Endothelial cell of umbilical vein (primary cell): ENCODE results near the gene SPG21. TPM values are rescaled to one million over a fixed set of nuclear protein-coding genes. Genes with fewer than 3 reads are reported as not detected.

Experiments
- BruUV-seq: library from RNA; stranded (reverse); fragments of 400-500 nt; replicated peaks from 2 replicates; lab custom pipeline; 2021; lab: Mats Ljungman, UMichigan
- CTCF ChIA-PET: fragments of 300-600, 350-600 bp; sonication (Branson Sonifier 250); formaldehyde crosslinking; loops from one replicate; lab custom pipeline; 2021; ENCODE audit warnings: antibody characterized with exemption, inconsistent platforms; lab: Charles Lee
- POLR2A ChIA-PET: fragments of 300-600, 350-600 bp; sonication (Branson Sonifier 250); formaldehyde crosslinking; loops from one replicate; lab custom pipeline; 2021; ENCODE audit warnings: antibody characterized with exemption, inconsistent platforms; lab: Charles Lee
- DNase-seq: peaks from one replicate; pipeline ENCODE4 v3.0.0-alpha.2; 2011; ENCODE audit warnings: low read depth, low spot score
- FAIRE-seq: peaks from 2 replicates; lab custom pipeline; 2011; peaks lifted over from hg19 to GRCh38; lab: Jason Lieb, UNC
- H2AFZ ChIP-seq: 2 replicates; pipeline ENCODE4 v1.6.0; 2012; ENCODE audit warnings: low read depth, low read length, control low read depth, inconsistent platforms
- H3K27ac ChIP-seq: 2 replicates; pipeline ENCODE4 v1.5.1; 2011; ENCODE audit warnings: low read depth, mild to moderate bottlenecking, control low read depth, low read length, moderate library complexity; ENCODE audit not compliant: insufficient read depth
- H3K27me3 ChIP-seq, 2 experiments: 2 replicates each; pipeline versions ENCODE4 v1.6.0 to v1.6.1; 2011; ENCODE audit warnings: low read length in 2 of 2, mixed read lengths in 1 of 2; ENCODE audit not compliant: control insufficient read depth in 2 of 2, insufficient read depth in 2 of 2
- H3K36me3 ChIP-seq, 2 experiments: 2 replicates in 1 of 2; 3 replicates in 1 of 2; pipeline ENCODE4 v1.5.1; 2011; ENCODE audit warnings: low read length in 2 of 2, mild to moderate bottlenecking in 1 of 2, moderate library complexity in 1 of 2; ENCODE audit not compliant: control insufficient read depth in 2 of 2, insufficient read depth in 2 of 2; ENCODE audit errors: extremely low read depth in 1 of 2
- H3K4me1 ChIP-seq: 3 replicates; pipeline ENCODE4 v1.5.1; 2011; ENCODE audit warnings: mild to moderate bottlenecking, low read length; ENCODE audit not compliant: control insufficient read depth, insufficient read depth; ENCODE audit errors: extremely low read depth
- H3K4me2 ChIP-seq: 2 replicates; pipeline ENCODE4 v1.6.1; 2011; ENCODE audit warnings: low read length, control low read depth, mixed read lengths; ENCODE audit not compliant: insufficient read depth
- H3K4me3 ChIP-seq, 3 experiments: fragments of 200-600 bp in 1 of 3; sonication (generic), shearing (Covaris generic) in 1 of 3; replicated peaks in 1 of 3; 2 replicates each; pipeline ENCODE4 v1.5.1; 2011 to 2016; ENCODE audit warnings: control low read depth in 3 of 3, low read length in 3 of 3, mild to moderate bottlenecking in 2 of 3, inconsistent platforms in 1 of 3, low read depth in 1 of 3, moderate library complexity in 1 of 3; ENCODE audit not compliant: insufficient read depth in 1 of 3
- H3K79me2 ChIP-seq: 2 replicates; pipeline ENCODE4 v1.6.0; 2012; ENCODE audit warnings: low read length, inconsistent platforms; ENCODE audit not compliant: control insufficient read depth, insufficient read depth
- H3K9ac ChIP-seq: replicated peaks from 2 replicates; pipeline ENCODE3; 2011; ENCODE audit warnings: low read length, control low read depth; ENCODE audit not compliant: insufficient read depth; ENCODE audit errors: extremely low read depth
- H3K9me1 ChIP-seq: replicated peaks from 3 replicates; pipeline ENCODE4 v1.6.0; 2011; ENCODE audit warnings: mild to moderate bottlenecking, low read length; ENCODE audit not compliant: control insufficient read depth, insufficient read depth; ENCODE audit errors: extremely low read depth
- H3K9me3 ChIP-seq: replicated peaks from 2 replicates; pipeline ENCODE4 v1.5.1; 2012; ENCODE audit warnings: low read length, inconsistent platforms; ENCODE audit not compliant: control insufficient read depth, insufficient read depth
- H4K20me1 ChIP-seq: replicated peaks from 2 replicates; pipeline ENCODE3; 2011; ENCODE audit warnings: mild to moderate bottlenecking, low read length; ENCODE audit not compliant: control insufficient read depth, insufficient read depth; ENCODE audit errors: extremely low read depth
- CTCF ChIP-seq, 2 donors: IDR thresholded peaks; 1 replicate in 1 of 2; 2 replicates in 1 of 2; pipeline ENCODE4 v1.5.1; 2011; ENCODE audit warnings: low read length in 2 of 2, mild to moderate bottlenecking in 2 of 2, moderate library complexity in 2 of 2, control low read depth in 1 of 2, inconsistent platforms in 1 of 2, low read depth in 1 of 2; ENCODE audit not compliant: insufficient read depth in 1 of 2; ENCODE audit errors: extremely low read depth in 1 of 2
- EZH2 ChIP-seq: IDR thresholded peaks from 2 replicates; pipeline ENCODE4 v1.6.1; 2012; ENCODE audit warnings: borderline replicate concordance, low read depth, mild to moderate bottlenecking, moderate library complexity, low read length, inconsistent platforms; ENCODE audit not compliant: severe bottlenecking
- FOS ChIP-seq: IDR thresholded peaks from 2 replicates; pipeline ENCODE4 v1.6.1; 2011; ENCODE audit warnings: mild to moderate bottlenecking, low read length, moderate library complexity, borderline replicate concordance; ENCODE audit not compliant: insufficient read depth
- GATA2 ChIP-seq: IDR thresholded peaks from 2 replicates; pipeline ENCODE4 v1.7.0; 2011; ENCODE audit warnings: low read depth, mild to moderate bottlenecking, moderate library complexity, mixed read lengths, low read length; ENCODE audit not compliant: insufficient read length, insufficient read depth
- JUN ChIP-seq: IDR thresholded peaks from 2 replicates; pipeline ENCODE4 v1.6.1; 2011; ENCODE audit warnings: borderline replicate concordance, low read depth; ENCODE audit not compliant: insufficient read length, insufficient read depth
- MAX ChIP-seq: IDR thresholded peaks from 2 replicates; pipeline ENCODE4 v1.6.1; 2011; ENCODE audit not compliant: insufficient read depth, insufficient read length
- MYC ChIP-seq: IDR thresholded peaks from one replicate; pipeline ENCODE4 v1.6.1; 2011; ENCODE audit warnings: mild to moderate bottlenecking, low read depth, low read length
- POLR2A ChIP-seq: IDR thresholded peaks from 2 replicates; pipeline ENCODE4 v1.6.1; 2012; ENCODE audit warnings: low read depth, mild to moderate bottlenecking, control low read depth, low read length
- POLR2AphosphoS5 ChIP-seq: IDR thresholded peaks from 2 replicates; pipeline ENCODE4 v1.6.1; 2012; ENCODE audit warnings: low read depth, mild to moderate bottlenecking, control low read depth, low read length, moderate library complexity; ENCODE audit not compliant: insufficient read depth
- dilution Hi-C: fragments of 300-500 bp; cut with MboI; formaldehyde crosslinking; loops from one replicate; pipeline ENCODE4 v1.15.0; 2019; ENCODE audit warnings: low sequenced_read_pairs; ENCODE audit not compliant: extremely low pct_ligation_motif_present
- intact Hi-C: fragments of 100-400 bp; cut with micrococcal nuclease; formaldehyde crosslinking; loops from one replicate; pipeline ENCODE4 v1.10.0; 2022
- polyA plus RNA-seq, 4 experiments: library from polyadenylated mRNA; depleted of rRNA in 3 of 4; stranded (reverse) in 3 of 4; unstranded in 1 of 4; fragments of >200 nt; gene quantifications; 2 replicates each; pipeline versions ENCODE4 v1.2.1 to v1.2.3, GENCODE V29; 2011 to 2012; ENCODE audit warnings: missing spikeins in 1 of 4
- total RNA-seq: library from RNA; stranded (reverse); gene quantifications from 2 replicates; pipeline ENCODE4 v1.2.3, GENCODE V29; 2021

SPG21 gene
- total and polyA plus RNA-seq, 2 donors (not counting 3 experiments of a cell fraction or from before 2014, with no cell fraction given), result 70.2 to 82.5 TPM

- H3K79me2 ChIP-seq, result no peaks in the 10 kb centered on the region
- no peaks in the 10 kb centered on the region for H3K27me3 ChIP-seq
- BruUV-seq, result no TSS peak
- intact Hi-C loops, result no loop called here
- H4K20me1 ChIP-seq, result no peaks in the 10 kb centered on the region
- H3K9me1 ChIP-seq, result no peaks in the 10 kb centered on the region
- peaks cover 0 to 3% of the 10 kb centered on the region in 2 experiments for H3K36me3 ChIP-seq
- no peak overlapping the region for H3K4me2 ChIP-seq
- H3K4me3 ChIP-seq, result no peak overlapping the region
- no peak overlapping the region for H3K27ac ChIP-seq
- CTCF ChIA-PET, result interaction anchor here (0.6 to 1.7 kb wide), 10 partner anchors 10 to 281 kb away, joined by 3 to 7 read pairs (median 3); partner anchors contain the start of gene SPG21
- H2AFZ ChIP-seq, result no peak overlapping the region
- peak; percentile 35 for FAIRE-seq
- dilution Hi-C loops, result no loop called here
- TF ChIP-seq GATA2, result no peak
- TF ChIP-seq FOS, result no peak
- no peak for TF ChIP-seq MYC
- no peak for TF ChIP-seq POLR2A
- TF ChIP-seq CTCF (IDR thresholded peaks at IDR 0.05; ENCODE audit: extremely low read depth in 1 of 2, insufficient read depth in 1 of 2, low read depth in 1 of 2, low read length in 2 of 2), result no peak
- TF ChIP-seq POLR2AphosphoS5, result no peak
- no peak for TF ChIP-seq EZH2
- TF ChIP-seq MAX, result no peak
- no peak for TF ChIP-seq JUN
- H3K4me1 ChIP-seq, result no peaks in the 10 kb centered on the region
- POLR2A ChIA-PET, result no interaction called here
- H3K9ac ChIP-seq, result no peak overlapping the region
- DNase-seq, result no peak
- no peaks in the 10 kb centered on the region for H3K9me3 ChIP-seq
Observed at GRCh38 chr15:65008983-65009382, 19.3 kb upstream of the SPG21 start.
